PC-9 (cell line): ENCODE measurements around the gene SNX25.

Experiments
- CTCF ChIP-seq: fragments of 200-600 bp; sonication (generic); conservative IDR thresholded peaks from 2 replicates; pipeline ENCODE4 v1.6.1; 2017; ENCODE audit warnings: mixed run types, antibody characterized with exemption, mild to moderate bottlenecking, moderate library complexity
- EZH2 ChIP-seq: fragments of 200-600 bp; sonication (generic); IDR thresholded peaks from 2 replicates; pipeline ENCODE4 v1.8.0; 2017; ENCODE audit warnings: antibody characterized with exemption, low read depth

- TF ChIP-seq CTCF (no peak), EZH2 (no peak)
These were observed 143.3 kb downstream of the SNX25 start for GRCh38 chr4:185352741-185353140.
